Stimulated activated CD4-positive, alpha-beta T cell treated with anti-CD3 and anti-CD28 coated beads, Interleukin-4, amount 100 ng/mL, for 4 hours (primary cell): Measurements from ENCODE around the gene CEP162.
"Not testable (repeated sequence)": the region's sequence is repeated elsewhere in the genome, so short reads cannot be mapped to it uniquely, and the experiment has no call there.

Experiments used
- DNase-seq, 2 experiments: peaks; one replicate each; pipeline ENCODE4 v3.0.0-alpha.2; 2020

The CEP162 gene

GRCh38 chr6:84228198-84228543 is 728 bp upstream of the CEP162 start:
- DNase-seq, result no peak

- no peak for DNase-seq
These were observed 404 bp downstream of the CEP162 start for GRCh38 chr6:84227044-84227433.

GRCh38 chr6:84224251-84224650 is 3.2 kb downstream of the CEP162 start:
- DNase-seq, result no peak

GRCh38 chr6:84223608-84224007 is 3.8 kb downstream of the CEP162 start:
- not testable (repeated sequence) for DNase-seq

GRCh38 chr6:84222426-84222825 is 5.0 kb downstream of the CEP162 start:
- no peak for DNase-seq

- no peak for DNase-seq
These were observed 6.5 kb downstream of the CEP162 start for GRCh38 chr6:84220809-84221409.

GRCh38 chr6:84218091-84218490 is 9.4 kb downstream of the CEP162 start:
- DNase-seq, result no peak

GRCh38 chr6:84213217-84213616 is 14.2 kb downstream of the CEP162 start:
- DNase-seq, result no peak

- DNase-seq, result no peak
These were observed 23.4 kb downstream of the CEP162 start for GRCh38 chr6:84204011-84204410.

GRCh38 chr6:84199987-84200386 is 27.5 kb downstream of the CEP162 start:
- not testable (repeated sequence) for DNase-seq

GRCh38 chr6:84197708-84198107 is 29.7 kb downstream of the CEP162 start:
- DNase-seq, result no peak

- DNase-seq, result no peak
These were observed 34.2 kb downstream of the CEP162 start for GRCh38 chr6:84193114-84193708.

GRCh38 chr6:84191802-84192201 is 35.6 kb downstream of the CEP162 start:
- no peak for DNase-seq

- DNase-seq, result not testable (repeated sequence)
These were observed 38.1 kb downstream of the CEP162 start for GRCh38 chr6:84189356-84189755.

- DNase-seq, result no peak
These were observed 44.0 kb downstream of the CEP162 start for GRCh38 chr6:84183430-84183829.

- DNase-seq, result no peak
These were observed 45.4 kb downstream of the CEP162 start for GRCh38 chr6:84182001-84182400.

GRCh38 chr6:84177241-84177640 is 50.2 kb downstream of the CEP162 start:
- DNase-seq, result no peak

GRCh38 chr6:84172574-84172973 is 54.9 kb downstream of the CEP162 start:
- no peak for DNase-seq

- DNase-seq, result no peak
These were observed 55.4 kb downstream of the CEP162 start for GRCh38 chr6:84172080-84172479.

- DNase-seq, result no peak
These were observed 60.0 kb downstream of the CEP162 start for GRCh38 chr6:84167457-84167856.

GRCh38 chr6:84166395-84166794 is 61.0 kb downstream of the CEP162 start:
- DNase-seq, result no peak

GRCh38 chr6:84164328-84164727 is 63.1 kb downstream of the CEP162 start:
- not testable (repeated sequence) for DNase-seq

GRCh38 chr6:84161190-84161589 is 66.3 kb downstream of the CEP162 start:
- no peak for DNase-seq

GRCh38 chr6:84156306-84156705 is 71.1 kb downstream of the CEP162 start:
- DNase-seq, result no peak

GRCh38 chr6:84151669-84152068 is 75.8 kb downstream of the CEP162 start:
- no peak for DNase-seq
